GM19099 (cell line): ENCODE data around the gene STX16.

Experiments
- POLR2A ChIP-seq: IDR thresholded peaks from 3 replicates; pipeline ENCODE4 v1.6.1; 2011; ENCODE audit warnings: low read depth; ENCODE audit not compliant: insufficient read length; ENCODE audit errors: extremely low read depth

Gene STX16

DNA sequence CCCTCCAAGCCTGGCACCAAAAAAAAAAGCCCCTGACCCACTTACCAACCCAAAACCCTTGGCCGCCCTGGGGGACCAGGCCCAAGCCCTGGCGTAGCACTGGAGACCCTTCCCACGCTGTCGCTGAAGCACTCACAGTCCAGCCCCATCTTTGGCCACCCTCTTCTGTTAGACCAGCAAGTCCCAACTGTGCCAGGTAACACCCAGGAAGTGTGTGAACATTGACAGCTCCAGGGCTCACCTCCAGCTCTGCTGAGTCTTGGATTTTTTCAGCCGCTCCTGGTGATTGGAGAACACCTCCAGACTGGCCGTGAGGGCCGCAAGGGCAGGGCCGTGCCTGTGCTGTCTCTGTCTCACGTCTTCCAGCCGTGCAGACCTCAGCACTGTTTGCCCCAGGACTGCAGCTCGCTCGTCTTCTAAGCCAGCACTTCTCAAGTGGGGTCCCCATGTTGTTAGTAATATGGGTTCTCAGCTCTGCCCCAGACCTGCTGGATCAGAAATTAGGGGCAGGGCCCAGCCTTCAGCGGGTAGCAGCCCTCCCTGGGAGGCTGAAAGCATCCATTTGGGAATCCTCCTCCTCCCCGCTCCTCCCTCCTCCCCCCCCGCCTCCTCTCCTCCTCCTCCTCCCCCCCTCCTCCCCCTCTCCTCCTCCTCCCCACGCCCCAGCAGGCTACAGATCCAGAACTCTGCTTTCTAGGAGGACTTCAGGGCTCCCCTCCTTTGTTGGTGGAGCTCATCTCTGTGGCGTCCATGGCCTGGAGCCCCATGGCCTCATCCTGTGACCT is 59.6 kb downstream of the STX16 start:
- TF ChIP-seq POLR2A: no peak

GRCh38 chr20:58711266-58712051 is 60.4 kb downstream of the STX16 start:
- no peak for TF ChIP-seq POLR2A

- TF ChIP-seq POLR2A: no peak
Measured at GRCh38 chr20:58712151-58712791, 61.2 kb downstream of the STX16 start.

GRCh38 chr20:58712806-58713731 is 62.0 kb downstream of the STX16 start:
- no peak for TF ChIP-seq POLR2A

DNA sequence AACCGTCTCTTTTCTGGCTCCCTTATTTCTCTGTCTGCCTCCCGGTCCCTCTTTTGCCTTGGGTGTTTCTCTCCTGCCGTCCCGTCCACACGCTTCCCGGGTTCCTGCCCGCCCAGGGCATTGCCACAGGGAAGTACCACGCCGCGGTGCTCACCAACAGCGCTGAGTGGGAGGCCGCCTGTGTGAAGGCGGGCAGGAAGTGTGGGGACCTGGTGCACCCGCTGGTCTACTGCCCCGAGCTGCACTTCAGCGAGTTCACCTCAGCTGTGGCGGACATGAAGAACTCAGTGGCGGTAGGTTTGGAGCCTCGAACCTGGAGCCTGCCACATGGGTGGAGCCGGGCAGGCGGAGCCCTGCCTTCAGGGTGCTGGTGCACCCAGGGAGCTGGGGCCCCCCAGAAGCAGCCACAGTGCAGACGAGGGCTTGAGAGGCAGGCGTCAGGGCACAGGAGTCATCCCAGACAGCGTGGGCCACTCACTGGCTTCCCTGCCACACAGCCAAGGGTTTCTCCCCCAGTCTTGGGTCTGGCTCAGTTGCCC is 62.8 kb downstream of the STX16 start:
- no peak for TF ChIP-seq POLR2A

DNA sequence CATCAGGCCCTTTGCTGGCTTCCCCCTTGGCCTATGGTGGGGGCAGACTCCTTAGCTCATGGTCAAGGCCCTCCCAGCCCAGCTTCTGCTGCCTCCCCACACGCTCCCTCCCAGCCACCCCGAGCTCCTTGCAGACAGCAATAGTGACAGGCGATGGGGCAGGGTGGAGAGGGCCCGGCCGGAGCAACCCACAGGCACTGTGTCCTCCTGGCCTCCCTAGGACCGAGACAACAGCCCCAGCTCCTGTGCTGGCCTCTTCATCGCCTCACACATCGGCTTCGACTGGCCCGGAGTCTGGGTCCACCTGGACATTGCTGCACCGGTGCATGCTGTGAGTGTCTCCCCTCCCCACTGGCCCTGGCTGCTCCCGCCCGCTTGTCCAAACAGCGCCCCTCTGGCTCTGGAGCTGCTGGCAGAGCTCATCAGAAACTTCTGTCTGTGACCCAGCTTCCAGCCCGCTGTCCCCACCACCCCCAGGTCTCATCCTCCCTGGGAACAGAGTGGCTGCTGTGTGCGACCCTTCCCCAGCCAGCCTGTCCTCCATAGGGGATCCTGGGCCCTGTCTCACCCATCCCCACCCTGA is 63.3 kb downstream of the STX16 start:
- no peak for TF ChIP-seq POLR2A

GRCh38 chr20:58714923-58715351 is 63.9 kb downstream of the STX16 start:
- no peak for TF ChIP-seq POLR2A

DNA sequence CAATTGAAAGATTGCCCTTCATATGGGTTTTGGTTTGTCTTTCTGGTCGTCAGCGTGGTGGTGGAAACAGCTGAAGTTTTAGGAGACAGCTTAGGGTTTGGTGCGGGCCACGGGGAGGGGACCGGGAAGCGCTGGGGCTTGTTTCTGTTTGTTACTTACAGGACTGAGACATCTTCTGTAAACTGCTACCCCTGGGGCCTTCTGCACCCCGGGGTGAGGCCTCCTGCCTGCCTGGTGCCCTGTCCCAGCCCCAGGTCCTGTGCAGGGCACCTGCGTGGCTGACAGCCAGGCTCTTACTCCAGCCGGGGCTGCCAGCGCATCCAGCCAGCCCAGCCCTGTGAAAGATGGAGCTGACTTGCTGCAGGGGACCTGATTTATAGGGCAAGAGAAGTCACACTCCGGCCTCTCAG is 64.3 kb downstream of the STX16 start:
- TF ChIP-seq POLR2A: no peak

- no peak for TF ChIP-seq POLR2A
Measured at GRCh38 chr20:58715801-58716475, 64.9 kb downstream of the STX16 start.

DNA sequence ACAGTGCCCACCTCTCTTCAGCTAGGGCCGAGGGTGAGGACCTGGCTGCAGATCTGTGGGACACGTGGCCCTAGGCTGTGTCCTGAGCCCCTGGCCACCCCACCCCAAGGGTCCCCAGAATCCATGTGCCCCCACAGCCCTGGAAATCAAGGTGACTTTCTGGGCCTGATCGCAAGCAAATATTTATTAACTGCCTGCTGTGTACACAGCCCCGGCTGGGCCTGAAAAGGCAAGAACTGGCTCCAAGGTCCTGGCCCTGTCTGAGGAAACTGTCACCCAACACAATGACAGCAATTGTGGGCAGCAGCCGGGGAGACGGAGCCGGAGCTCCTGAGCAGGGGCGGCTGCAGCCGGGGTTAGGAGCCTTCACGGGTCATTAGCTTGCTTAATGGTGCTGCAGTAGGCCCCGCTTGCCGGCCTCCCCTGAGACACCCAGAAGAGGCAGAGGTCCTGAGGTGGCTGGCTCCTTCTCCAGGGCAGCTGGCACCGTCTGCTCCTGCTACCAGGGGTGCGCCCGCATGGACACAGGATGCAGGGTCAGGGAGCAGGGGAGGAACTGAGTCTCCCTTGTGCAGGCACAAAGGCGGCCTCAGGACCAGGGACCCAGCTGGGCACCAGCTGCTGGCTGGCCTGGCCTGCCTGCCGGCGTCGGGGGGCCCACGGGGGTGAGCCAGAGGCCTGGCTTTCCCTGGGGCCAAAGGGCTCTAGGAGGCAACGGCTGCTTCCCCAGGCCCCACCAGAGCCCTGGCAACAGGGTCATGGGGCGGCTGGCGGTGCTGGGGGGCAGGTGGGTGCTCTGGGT is 65.6 kb downstream of the STX16 start:
- no peak for TF ChIP-seq POLR2A

DNA sequence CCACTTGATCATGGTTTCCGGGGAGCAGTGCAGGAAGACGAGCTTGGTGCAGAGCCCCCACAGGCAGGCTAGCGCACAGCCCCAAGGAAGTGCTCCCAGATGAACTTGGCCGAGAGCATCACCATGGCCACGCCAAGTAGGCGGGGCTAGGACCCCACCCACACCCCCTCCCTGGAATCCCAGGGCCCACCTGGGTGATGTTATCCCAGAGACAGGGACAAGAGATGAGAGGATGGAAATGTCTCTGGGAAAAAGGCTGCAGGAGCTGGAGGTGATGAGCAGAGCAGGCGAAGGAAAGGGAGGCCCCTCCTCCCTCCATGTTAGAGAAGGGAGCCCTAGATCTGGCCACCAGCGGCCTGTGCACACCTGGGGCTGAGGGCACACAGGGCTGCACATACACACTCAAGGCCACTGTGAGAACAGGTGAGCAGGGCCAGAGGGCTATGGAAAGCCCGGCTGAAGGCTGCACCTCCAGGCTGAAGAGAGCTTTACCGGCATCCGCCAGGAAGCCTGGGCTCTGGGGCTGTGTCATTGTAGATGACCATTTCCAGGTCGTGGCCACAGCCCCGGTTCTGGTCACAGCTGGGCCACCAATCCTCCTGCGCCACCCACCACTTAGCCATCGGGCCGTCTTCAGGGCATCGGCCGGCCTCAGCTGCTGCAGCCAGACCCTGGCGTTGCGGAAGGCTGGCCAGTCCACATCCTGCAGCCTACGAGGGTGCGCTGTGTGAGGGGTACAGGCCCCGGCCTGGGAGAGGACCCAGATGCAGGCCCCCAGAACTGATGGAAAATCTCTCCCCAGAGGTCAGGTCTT is 66.4 kb downstream of the STX16 start:
- TF ChIP-seq POLR2A: no peak

DNA sequence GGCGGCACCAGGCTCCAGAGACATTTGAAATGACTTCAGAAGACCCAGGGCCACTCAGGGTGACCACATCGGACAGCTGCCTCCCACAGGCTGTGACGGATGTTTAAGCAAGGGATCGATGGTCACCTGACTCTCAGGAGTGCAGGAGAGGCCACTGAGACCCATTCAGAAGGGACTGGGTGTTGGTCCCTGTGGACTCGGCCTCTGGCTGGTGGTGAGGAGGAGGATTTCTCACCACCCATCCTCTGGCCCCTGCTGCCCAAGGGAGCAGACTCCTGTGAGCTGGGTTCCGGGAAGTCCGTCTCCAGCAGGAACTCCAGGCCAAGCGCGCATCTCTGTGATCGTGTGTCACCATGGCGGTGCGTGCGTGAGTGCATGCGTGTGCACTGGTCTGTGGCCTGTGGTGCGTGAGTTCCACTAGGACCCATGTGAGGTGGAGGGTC is 67.1 kb downstream of the STX16 start:
- no peak for TF ChIP-seq POLR2A
